COLO829 (cell line): ENCODE measurements around the gene COL18A1.

ENCODE experiments used
- DNase-seq: peaks from one replicate; pipeline ENCODE4 v3.0.0; 2012; ENCODE audit warnings: low spot score

Gene COL18A1

DNA sequence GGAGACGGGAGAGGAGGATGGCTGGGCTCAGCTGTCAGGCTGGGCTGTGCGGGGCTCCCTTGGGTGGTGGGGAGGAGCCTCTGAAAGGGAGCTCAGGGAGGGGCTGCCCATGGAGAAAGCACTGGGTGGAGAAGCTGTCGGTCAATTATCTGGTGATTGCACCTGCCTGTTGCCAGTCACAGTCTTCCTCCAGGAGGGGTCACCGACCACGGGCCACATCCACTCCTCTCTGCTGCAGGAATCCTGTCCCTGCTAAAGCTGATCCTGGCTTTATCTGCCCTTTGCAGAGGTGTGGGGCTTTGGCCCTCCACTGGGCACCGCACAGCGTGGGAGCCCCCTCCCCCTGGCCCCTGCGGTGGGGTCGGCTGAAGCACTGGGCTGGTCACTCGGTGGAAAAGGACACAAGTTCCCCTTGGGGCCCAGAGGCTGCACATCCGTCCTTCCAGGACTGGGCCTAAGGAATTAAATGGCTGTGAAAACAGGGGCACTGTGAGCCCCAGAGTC is 21.8 kb upstream of the COL18A1 start:
- no peak for DNase-seq

- DNase-seq, result no peak
These were observed 21.3 kb upstream of the COL18A1 start for GRCh38 chr21:45383615-45384201.

GRCh38 chr21:45384656-45385548 is 20.1 kb upstream of the COL18A1 start:
- DNase-seq, result no peak

DNA sequence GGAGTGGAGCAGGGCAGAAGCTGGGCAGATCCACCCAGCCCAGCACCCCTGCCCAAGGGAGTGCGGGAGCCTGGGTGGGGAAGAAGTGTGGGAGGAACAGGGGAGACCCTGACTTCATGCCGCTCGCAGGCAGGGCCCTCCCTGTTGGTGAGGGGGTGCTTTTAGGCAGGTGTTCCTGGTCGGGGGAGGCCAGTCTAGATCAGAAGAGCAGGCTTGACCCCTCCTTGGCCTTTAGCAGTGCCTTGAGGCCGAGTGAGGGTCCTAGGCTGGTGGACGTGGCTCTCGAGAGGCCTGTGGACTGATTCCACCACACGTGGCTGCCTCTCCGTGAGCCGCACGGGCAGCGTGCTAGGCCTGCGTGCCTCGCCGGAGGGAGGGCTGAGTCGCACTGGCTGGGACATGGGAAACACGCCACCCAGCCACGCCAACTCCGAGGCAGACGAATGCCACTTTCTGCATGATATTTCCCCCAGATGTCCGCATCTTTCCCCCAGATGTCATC is 19.4 kb upstream of the COL18A1 start:
- no peak for DNase-seq

GRCh38 chr21:45386336-45386727 is 18.6 kb upstream of the COL18A1 start:
- DNase-seq, result no peak

GRCh38 chr21:45386728-45387371 is 18.1 kb upstream of the COL18A1 start:
- DNase-seq, result no peak

DNA sequence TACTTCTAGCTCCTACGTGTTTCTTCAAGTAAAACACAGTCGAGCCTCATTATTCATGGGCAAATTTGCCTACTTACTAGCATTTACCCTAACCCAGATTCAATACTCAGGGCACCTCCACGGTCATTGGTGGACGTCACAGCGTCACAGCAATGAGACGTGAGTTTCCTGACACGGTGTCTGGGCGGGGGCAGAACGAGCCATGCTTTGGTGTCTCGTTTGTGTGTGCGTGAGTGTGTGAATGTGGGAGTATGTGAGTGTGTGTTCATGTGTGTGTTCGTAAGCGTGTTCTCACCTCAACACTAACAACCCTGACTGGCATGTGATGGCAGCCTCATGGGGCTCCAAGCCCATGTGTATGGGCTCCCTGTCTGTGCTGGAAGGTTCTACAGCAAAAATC is 17.5 kb upstream of the COL18A1 start:
- no peak for DNase-seq

GRCh38 chr21:45388011-45388521 is 16.9 kb upstream of the COL18A1 start:
- no peak for DNase-seq

DNA sequence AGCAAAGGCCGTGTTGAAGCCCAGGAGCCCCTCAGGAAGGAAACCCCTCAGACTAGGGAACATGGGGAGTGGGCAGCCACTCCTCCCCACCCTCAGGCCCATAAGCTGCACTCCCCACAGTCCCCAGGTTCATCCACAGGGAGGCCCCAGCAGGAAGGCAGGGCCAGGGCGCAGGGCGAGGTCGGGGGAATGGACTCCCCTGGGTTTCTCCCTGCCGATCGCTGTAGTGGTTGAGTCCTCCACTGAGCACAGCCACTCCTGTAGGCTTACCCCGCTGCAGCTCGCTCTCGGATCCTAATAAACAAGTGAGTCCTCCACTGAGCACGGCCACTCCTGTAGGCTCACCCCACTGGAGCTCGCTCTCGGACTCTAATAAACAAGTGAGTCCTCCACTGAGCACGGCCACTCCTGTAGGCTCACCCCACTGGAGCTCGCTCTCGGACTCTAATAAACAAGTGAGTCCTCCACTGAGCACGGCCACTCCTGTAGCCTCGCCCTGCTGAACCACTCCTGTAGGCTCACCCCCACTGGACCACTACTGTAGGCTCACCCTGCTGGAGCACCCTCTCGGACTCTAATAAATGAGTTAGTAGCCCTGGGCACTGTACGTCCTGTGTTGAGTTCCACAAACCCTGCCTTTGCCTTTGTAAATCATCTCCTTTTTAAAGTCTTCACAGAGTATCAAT is 16.2 kb upstream of the COL18A1 start:
- DNase-seq, result no peak

DNA sequence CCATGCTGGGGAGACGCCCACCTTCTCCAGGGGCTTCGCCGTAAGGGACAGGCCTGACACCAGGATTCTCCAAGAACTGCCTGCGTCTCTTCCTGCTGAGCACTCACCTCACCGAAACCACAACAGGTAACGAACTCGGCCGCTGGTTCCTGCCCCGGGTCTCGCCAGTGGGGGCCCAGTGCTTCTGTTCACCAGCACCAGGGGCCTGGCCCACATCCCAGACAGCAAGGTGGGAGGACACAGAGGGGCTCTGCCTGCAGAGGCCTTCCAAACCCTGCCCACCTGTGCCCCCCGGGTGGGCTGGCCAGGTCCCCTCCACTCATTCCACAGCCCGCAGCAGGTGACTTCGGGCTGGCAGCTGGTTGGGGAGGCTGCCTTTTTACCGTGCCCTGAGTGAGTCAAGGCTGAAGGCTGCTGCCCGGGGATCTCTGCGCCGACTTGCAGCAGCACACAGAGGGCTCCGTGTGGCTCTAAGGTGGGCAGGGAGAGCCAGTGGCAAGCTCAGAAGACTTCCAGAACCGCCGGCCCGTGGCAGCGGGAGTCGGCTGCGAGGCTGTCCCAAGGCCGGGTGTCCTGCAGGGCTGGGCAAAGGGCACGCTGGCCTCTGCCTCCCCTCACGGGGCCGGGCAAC is 14.7 kb upstream of the COL18A1 start:
- DNase-seq, result no peak

DNA sequence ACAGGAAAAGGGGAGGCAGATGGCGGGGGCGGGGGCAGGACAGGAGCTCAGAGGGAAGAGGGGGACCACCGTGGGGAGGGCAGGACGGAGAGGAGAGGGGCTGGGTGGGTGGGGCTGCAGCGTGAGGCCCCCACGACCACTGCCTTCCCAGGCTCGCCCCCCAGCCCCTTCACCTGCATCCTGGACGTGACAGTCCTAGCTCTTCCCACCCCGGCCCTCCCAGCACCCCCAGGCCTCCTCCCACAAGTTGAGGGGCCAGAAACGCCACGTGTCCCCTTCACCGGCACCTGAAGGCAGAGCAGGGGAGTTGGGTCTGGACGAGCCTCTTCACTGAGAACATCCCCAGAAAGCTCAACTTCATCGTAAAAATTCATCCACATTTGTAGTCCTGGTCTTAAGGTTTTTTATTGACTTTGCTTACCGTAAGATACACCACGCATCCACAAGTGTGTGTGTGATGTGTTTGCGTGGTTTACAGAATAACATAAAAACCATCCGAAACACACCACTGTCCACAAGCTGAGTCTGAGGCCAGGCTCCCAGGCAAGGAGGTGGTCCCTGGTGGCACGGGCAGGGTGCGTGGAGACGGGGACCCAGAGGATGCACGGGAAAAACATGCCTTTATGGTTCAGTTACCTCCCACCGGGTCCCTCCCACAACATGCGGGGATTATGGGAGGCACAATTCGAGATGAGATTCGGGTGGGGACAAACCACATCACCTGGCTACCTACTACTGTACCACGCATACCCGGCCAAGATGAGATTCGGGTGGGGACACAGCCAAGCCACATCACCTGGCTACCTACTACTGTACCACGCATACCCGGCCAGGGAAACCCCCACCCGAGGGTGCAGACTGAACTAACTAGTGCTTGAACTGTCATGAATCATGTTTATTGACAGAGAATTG is 13.9 kb upstream of the COL18A1 start:
- no peak for DNase-seq

- DNase-seq, result no peak
These were observed 13.0 kb upstream of the COL18A1 start for GRCh38 chr21:45391743-45392572.

DNA sequence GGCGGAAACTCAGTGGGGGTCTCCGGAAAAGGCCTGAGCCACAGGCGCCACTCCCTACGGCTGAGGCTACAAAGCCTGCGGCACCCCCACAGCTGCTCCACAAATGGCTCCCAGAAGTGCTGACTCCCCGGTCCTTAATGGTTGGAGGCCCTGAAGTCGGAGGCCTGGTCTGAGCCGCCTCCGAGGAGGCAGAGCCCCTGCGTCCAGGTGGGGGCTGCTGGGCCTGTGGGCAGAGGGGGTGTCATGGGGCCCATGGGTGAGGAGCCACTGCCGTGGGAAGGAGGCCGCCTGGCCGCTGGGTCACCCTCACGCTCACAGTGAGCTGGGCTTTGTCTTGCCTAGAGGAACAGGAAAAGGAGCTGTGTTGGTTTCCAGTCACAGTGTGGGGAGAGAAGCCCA is 12.4 kb upstream of the COL18A1 start:
- DNase-seq, result no peak

DNA sequence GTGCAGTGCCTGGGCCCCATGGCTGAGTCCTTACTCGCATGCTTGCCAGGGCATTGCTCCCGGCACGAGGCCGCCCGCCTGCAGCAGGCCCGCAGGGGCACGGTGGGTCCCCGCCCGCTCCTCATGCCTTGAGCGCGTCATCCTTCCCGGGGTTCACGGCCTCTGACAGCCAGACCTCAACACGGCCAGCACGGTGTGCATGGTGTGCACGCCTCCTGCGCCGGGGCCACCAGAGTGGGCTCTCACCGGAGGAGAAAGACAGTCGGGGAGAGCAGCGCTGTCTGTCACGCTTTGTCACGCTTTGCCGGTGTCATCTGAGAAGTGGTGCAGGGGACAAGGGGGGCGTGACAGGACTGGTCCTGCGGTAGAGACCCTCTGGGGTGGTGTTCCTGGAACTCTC is 11.9 kb upstream of the COL18A1 start:
- DNase-seq, result no peak

DNA sequence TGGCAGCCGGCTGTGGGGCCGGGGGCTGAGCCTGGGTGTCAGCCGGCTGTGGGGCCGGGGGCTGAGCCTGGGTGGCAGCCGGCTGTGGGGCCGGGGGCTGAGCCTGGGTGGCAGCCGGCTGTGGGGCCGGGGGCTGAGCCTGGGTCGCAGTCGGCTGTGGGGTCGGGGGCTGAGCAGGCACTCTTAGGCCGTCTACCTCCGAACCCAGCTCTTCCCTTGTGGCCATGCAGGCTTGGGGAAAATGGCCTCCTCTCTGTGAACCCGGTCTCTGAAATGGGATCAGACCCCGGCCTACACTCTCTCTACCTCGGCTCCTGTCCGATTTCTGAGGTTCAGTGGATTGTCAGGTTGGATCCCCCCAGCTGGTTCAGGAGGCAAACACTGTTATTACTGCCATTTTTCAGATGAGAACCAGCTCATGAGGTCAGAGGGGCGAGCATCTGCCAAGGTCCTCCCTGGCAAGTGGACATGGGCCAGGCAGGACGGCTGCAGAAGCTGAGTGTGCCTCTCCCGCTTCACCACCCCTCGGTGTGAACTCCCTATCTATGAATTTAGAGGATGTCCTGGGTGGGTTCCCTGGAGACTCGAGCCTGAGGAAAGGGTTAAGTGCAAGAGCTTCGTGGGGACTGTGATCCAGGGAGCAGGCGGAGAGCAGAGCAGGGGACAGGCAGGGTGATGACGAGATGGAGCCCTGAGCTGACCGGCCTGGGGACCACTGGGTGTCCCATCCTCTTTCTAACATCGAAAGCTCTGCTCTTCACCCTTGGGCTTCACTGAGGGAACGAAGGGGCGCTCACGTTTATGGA is 10.9 kb upstream of the COL18A1 start:
- DNase-seq, result no peak

- DNase-seq, result no peak
These were observed 8.4 kb upstream of the COL18A1 start for GRCh38 chr21:45396620-45396995.

DNA sequence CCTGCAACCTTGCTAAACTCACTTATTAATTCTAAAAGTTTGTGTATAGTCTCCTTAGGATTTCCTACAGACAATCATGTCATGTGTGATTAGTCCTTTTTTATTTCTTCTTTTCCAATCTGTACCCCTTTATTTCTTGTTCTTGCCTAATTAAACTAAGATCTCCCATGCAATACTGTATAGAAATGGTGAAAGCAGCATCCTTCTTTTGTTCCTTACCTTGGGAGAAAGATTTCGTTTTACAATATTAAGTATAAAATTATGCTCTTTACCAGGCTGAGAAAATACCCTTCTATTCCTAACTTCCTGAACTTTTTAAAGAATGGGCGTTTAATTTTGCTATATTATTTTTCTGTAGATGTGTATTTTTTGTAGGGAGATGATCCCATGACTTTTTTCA is 7.6 kb upstream of the COL18A1 start:
- no peak for DNase-seq

DNA sequence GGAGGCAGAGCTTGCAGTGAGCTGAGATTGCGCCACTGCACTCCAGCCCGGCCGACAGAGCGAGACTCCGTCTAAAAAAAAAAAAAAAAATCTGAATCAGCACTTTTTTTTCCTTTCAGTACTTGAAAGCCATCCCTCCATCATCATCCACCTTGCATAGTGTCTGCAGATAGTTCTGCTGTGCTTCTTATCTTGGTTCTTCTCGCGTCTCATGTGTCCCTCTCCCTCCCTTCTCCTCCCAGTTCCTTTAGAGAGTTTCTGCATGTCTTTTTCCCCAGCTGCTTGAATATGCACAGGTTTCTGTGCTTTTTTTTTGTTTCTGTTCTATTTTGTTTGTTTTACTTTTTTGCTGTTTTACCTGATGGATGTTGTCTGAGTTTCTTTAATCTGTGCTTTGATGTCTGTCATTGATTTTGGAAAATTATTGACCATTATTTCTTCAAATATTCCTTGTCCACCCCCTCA is 3.9 kb upstream of the COL18A1 start:
- DNase-seq, result no peak
